ENCODE measurements around the gene FAM237A. TPM values are rescaled to one million over a fixed set of nuclear protein-coding genes. Genes with fewer than 3 reads are reported as not detected.

Gene FAM237A
- total and polyA plus RNA-seq, 9 of the 15 experiments (the other 6 are each of a cell fraction or from before 2014, with no cell fraction given): not detected

GRCh38 chr2:206614811-206615210 lies 27.5 kb upstream of the FAM237A start:
- H3K36me3 ChIP-seq (ENCODE audit: control insufficient read depth, insufficient read depth, low read length): no peaks in the 10 kb centered on the region
- H3K9me1 ChIP-seq (ENCODE audit: control insufficient read depth, insufficient read depth, low read length): no peaks in the 10 kb centered on the region
- 3% methylated on average over 6 of the region's 6 CpGs for WGBS (ENCODE audit: insufficient coverage, low coverage, missing lambda C conversion rate)
- FAIRE-seq (peak; percentile 78), DNase-seq (ENCODE audit: extremely low read depth in 1 of 4, low spot score in 3 of 4) (peak; percentile 24 to 55 (median 42)), ATAC-seq (peak; percentile 96)
- no peaks in the 10 kb centered on the region for H4K20me1 ChIP-seq (replicated peaks; ENCODE audit: control insufficient read depth, insufficient read depth, low read length)
- no peaks in the 10 kb centered on the region for H3K27me3 ChIP-seq (ENCODE audit: control insufficient read depth in 2 of 2, insufficient read depth in 2 of 2, low read length in 2 of 2)
- intact Hi-C loops (cut with micrococcal nuclease): no loop called here
- H2AFZ ChIP-seq (ENCODE audit: low read depth, low read length): peak overlapping the region; percentile 78
- H3K27ac ChIP-seq (ENCODE audit: extremely low read depth, low read depth, low read length): peak overlapping the region; percentile 61
- POLR2A ChIA-PET: interaction anchor here (0.6 to 0.7 kb wide), 2 partner anchors 58 to 76 kb away, joined by 3 read pairs; no protein-coding TSS in a partner anchor
- H3K9ac ChIP-seq (ENCODE audit: insufficient read depth in 1 of 2, low read depth in 2 of 2, low read length in 2 of 2): no peak overlapping the region
- peaks cover 0 to 4% of the 10 kb centered on the region in 2 experiments; a peak in 2 of 5 replicates for H3K4me1 ChIP-seq (replicated peaks in 1 of 2; ENCODE audit: control insufficient read depth in 2 of 2, insufficient read depth in 2 of 2, low read length in 2 of 2)
- H3K4me2 ChIP-seq (ENCODE audit: insufficient read depth, low read length): peak overlapping the region; percentile 49
- CTCF ChIA-PET (ENCODE audit: low intra/inter-chr PET ratio): no interaction called here
- H3K4me3 ChIP-seq: no peak overlapping the region
- no TSS peak for BruUV-seq (replicated peaks)
- H3K9me3 ChIP-seq (replicated peaks; ENCODE audit: control insufficient read depth, insufficient read depth, low read depth, low read length): no peaks in the 10 kb centered on the region
- no peaks in the 10 kb centered on the region for H3K79me2 ChIP-seq (ENCODE audit: control insufficient read depth, insufficient read depth, low read length)
- in situ Hi-C loops (cut with MboI): no loop called here
- TF ChIP-seq MEF2D (tag; conservative IDR thresholded peaks at IDR 0.05; ENCODE audit: low read depth): no peak
- TF ChIP-seq DPF2 (IDR thresholded peaks at IDR 0.05): peak; percentile 41; the same call in 1 of the 2 replicates
- 0 out of 2 replicates have a peak, but pooled peaks have one; percentile 21 for TF ChIP-seq CREB1 (IDR thresholded peaks at IDR 0.05)
- TF ChIP-seq CREB1 (CRISPR knock-in tag; IDR thresholded peaks at IDR 0.05): 0 out of 2 replicates have a peak, but pooled peaks have one; percentile 22
- TF ChIP-seq ZBTB8A (IDR thresholded peaks at IDR 0.05; ENCODE audit: partially characterized antibody): no peak
- TF ChIP-seq C11orf30 (IDR thresholded peaks at IDR 0.05; ENCODE audit: low read depth): peak; percentile 78
- no peak for TF ChIP-seq ZNF133 (CRISPR knock-in tag; IDR thresholded peaks at IDR 0.05)
- TF ChIP-seq JUND (IDR thresholded peaks at IDR 0.05; ENCODE audit: borderline replicate concordance, low read depth, low read length): peak; percentile 69
- peak; percentile 60; the same call in 2 of the 3 replicates for TF ChIP-seq JUND (tag; IDR thresholded peaks at IDR 0.05; ENCODE audit: borderline replicate concordance, low read depth, low read length)
- peak; percentile 22; the same call in 1 of the 2 replicates for TF ChIP-seq ATF7 (IDR thresholded peaks at IDR 0.05)
- peak; percentile 88 for TF ChIP-seq ZNF407 (IDR thresholded peaks at IDR 0.05; ENCODE audit: low read depth)
- peak; percentile 37; the same call in 1 of the 2 replicates for TF ChIP-seq SMARCA4 (IDR thresholded peaks at IDR 0.05)
- TF ChIP-seq ATF1 (CRISPR knock-in tag; IDR thresholded peaks at IDR 0.05): no peak
- TF ChIP-seq ATF1 (tag; IDR thresholded peaks at IDR 0.05): peak; percentile 34; the same call in 1 of the 2 replicates
- peak; percentile 90 for TF ChIP-seq MAFG (tag; conservative IDR thresholded peaks at IDR 0.05)
- TF ChIP-seq NFE2L1 (tag; IDR thresholded peaks at IDR 0.05; ENCODE audit: borderline replicate concordance, low read depth): peak; percentile 41; the same call in 1 of the 2 replicates
- peak; percentile 71 for TF ChIP-seq MAFK (IDR thresholded peaks at IDR 0.05; ENCODE audit: low read length)
